Measurements from ENCODE around the gene FAM174B.
A peak's percentile ranks its signal among the peaks of the same experiment; 100 is the strongest.
"Not testable (repeated sequence)": the region's sequence is repeated elsewhere in the genome, so short reads cannot be mapped to it uniquely, and the experiment has no call there.

Gene FAM174B

GRCh38 chr15:92616621-92617548 is 38.7 kb downstream of the FAM174B start:
- DNase-seq, result no peak

GRCh38 chr15:92614791-92615785 is 40.5 kb downstream of the FAM174B start:
- no peak for DNase-seq

- no peak for DNase-seq
Observed at GRCh38 chr15:92614301-92614700, 41.3 kb downstream of the FAM174B start.

GRCh38 chr15:92613841-92614240 is 41.7 kb downstream of the FAM174B start:
- no peak for DNase-seq

- no peak for DNase-seq
Observed at GRCh38 chr15:92612891-92613290, 42.7 kb downstream of the FAM174B start.

GRCh38 chr15:92611995-92612745 is 43.4 kb downstream of the FAM174B start:
- DNase-seq, result peak; percentile 10

GRCh38 chr15:92611150-92611549 is 44.4 kb downstream of the FAM174B start:
- DNase-seq, result no peak

GRCh38 chr15:92610101-92610520 is 45.5 kb downstream of the FAM174B start:
- no peak for DNase-seq

- DNase-seq, result no peak
Observed at GRCh38 chr15:92608866-92609700, 46.5 kb downstream of the FAM174B start.

GRCh38 chr15:92606836-92607150 is 48.8 kb downstream of the FAM174B start:
- DNase-seq, result not testable (repeated sequence)

GRCh38 chr15:92606126-92606835 is 49.3 kb downstream of the FAM174B start:
- DNase-seq, result no peak

- no peak for DNase-seq
Observed at GRCh38 chr15:92605225-92605944, 50.2 kb downstream of the FAM174B start.

GRCh38 chr15:92603743-92604470 is 51.7 kb downstream of the FAM174B start:
- no peak for DNase-seq

GRCh38 chr15:92603278-92603677 is 52.3 kb downstream of the FAM174B start:
- DNase-seq, result no peak

- no peak for DNase-seq
Observed at GRCh38 chr15:92602267-92602593, 53.3 kb downstream of the FAM174B start.

GRCh38 chr15:92601592-92602266 is 53.8 kb downstream of the FAM174B start:
- DNase-seq, result no peak

- no peak for DNase-seq
Observed at GRCh38 chr15:92600856-92601255, 54.7 kb downstream of the FAM174B start.

- DNase-seq, result peak; percentile 33
Observed at GRCh38 chr15:92599394-92599970, 56.1 kb downstream of the FAM174B start.

- DNase-seq, result no peak
Observed at GRCh38 chr15:92597548-92597947, 58.0 kb downstream of the FAM174B start.
